ENCODE measurements around the gene PLAAT3. TPM values are rescaled to one million over a fixed set of nuclear protein-coding genes. Genes with fewer than 3 reads are reported as not detected.

Gene PLAAT3
- total RNA-seq, 1 experiment from 2014 or later = 32.6 TPM

DNA sequence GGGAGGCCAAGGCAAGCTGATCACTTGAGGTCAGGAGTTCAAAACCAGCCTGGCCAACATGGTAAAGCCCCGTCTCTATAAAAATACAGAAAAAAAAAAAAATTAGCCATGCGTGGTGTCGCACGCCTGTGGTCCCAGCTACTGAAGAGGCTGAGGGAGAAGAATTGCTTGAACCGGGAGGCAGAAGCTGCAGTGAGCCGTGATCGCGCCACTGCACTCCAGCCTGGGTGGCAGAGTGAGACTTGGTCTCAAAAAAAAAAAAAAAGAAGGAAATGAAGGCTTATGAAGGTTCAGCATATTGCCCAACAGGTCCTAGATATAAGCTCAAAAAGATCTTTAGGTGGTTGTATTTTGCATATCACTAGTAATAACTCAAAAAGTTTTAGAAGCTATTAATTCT is 46.7 kb upstream of the PLAAT3 start:
- H3K27me3 ChIP-seq (ENCODE audit: control insufficient read depth, insufficient read depth, low read length) = no peaks in the 10 kb centered on the region
- CTCF ChIA-PET = interaction anchor here (0.6 kb wide), 1 partner anchor 33 kb away, joined by 4 read pairs; no protein-coding TSS in a partner anchor
- POLR2A ChIA-PET = interaction anchor here (0.6 kb wide), 1 partner anchor 74 kb away, joined by 3 read pairs; no protein-coding TSS in a partner anchor
- H3K9me3 ChIP-seq (ENCODE audit: control insufficient read depth, insufficient read depth, low read depth, low read length) = no peaks in the 10 kb centered on the region
- in situ Hi-C loops (cut with HindIII; ENCODE audit: low pct_unique_long_range_greater_than_20kb, low sequenced_read_pairs) = no loop called here
- no TSS peak for BruUV-seq (replicated peaks)
- intact Hi-C loops (cut with micrococcal nuclease; ENCODE audit: unreplicated experiment) = no loop called here
- peaks cover 6% of the 10 kb centered on the region; the same call in 1 of the 2 replicates for H3K4me1 ChIP-seq (ENCODE audit: control insufficient read depth, insufficient read depth, low read length)
- no peaks in the 10 kb centered on the region; the same call in 1 of the 2 replicates for H3K36me3 ChIP-seq (ENCODE audit: control insufficient read depth, insufficient read depth, low read length)
- no peak for ATAC-seq
- H3K27ac ChIP-seq (ENCODE audit: low read length) = no peak overlapping the region
- no peak for TF ChIP-seq TCF7L2 (IDR thresholded peaks at IDR 0.05; ENCODE audit: low read depth, low read length)
- TF ChIP-seq POLR2AphosphoS5 (IDR thresholded peaks at IDR 0.05; ENCODE audit: low read depth, low read length) = no peak
- H3K4me3 ChIP-seq (ENCODE audit: low read depth in 2 of 2, low read length in 2 of 2) = no peak overlapping the region
- DNase-seq (ENCODE audit: low read depth, low spot score) = no peak

DNA sequence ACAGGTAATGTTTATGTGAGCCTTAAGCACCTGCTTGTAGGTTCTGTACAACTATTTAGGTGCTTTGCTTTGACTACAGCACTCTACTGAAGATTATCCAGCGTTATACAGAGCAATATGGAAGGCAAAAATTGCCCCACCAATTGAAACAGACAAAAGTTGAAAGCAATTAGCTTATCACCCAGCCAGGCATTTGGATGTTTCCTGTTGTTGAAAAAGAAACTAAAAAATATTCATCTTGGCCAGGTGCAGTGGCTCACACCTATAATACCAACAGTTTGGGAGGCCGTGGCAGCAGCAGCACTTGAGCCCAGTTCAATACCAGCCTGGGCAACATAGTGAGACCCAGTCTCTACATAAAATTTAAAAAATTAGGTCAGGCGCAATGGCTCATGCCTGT is 38.4 kb upstream of the PLAAT3 start:
- DNase-seq (ENCODE audit: low read depth, low spot score) = no peak
- H3K4me3 ChIP-seq (ENCODE audit: low read depth in 2 of 2, low read length in 2 of 2) = no peak overlapping the region
- no peak for TF ChIP-seq SIN3A (IDR thresholded peaks at IDR 0.05; ENCODE audit: borderline replicate concordance, insufficient read depth, low read depth, low read length)
- TF ChIP-seq, protein P1, sequence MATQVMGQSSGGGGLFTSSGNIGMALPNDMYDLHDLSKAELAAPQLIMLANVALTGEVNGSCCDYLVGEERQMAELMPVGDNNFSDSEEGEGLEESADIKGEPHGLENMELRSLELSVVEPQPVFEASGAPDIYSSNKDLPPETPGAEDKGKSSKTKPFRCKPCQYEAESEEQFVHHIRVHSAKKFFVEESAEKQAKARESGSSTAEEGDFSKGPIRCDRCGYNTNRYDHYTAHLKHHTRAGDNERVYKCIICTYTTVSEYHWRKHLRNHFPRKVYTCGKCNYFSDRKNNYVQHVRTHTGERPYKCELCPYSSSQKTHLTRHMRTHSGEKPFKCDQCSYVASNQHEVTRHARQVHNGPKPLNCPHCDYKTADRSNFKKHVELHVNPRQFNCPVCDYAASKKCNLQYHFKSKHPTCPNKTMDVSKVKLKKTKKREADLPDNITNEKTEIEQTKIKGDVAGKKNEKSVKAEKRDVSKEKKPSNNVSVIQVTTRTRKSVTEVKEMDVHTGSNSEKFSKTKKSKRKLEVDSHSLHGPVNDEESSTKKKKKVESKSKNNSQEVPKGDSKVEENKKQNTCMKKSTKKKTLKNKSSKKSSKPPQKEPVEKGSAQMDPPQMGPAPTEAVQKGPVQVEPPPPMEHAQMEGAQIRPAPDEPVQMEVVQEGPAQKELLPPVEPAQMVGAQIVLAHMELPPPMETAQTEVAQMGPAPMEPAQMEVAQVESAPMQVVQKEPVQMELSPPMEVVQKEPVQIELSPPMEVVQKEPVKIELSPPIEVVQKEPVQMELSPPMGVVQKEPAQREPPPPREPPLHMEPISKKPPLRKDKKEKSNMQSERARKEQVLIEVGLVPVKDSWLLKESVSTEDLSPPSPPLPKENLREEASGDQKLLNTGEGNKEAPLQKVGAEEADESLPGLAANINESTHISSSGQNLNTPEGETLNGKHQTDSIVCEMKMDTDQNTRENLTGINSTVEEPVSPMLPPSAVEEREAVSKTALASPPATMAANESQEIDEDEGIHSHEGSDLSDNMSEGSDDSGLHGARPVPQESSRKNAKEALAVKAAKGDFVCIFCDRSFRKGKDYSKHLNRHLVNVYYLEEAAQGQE (IDR thresholded peaks at IDR 0.05; ENCODE audit: insufficient read depth in 1 of 2, low read depth in 2 of 2, low read length in 1 of 2) = no peak
- TF ChIP-seq, protein P2, sequence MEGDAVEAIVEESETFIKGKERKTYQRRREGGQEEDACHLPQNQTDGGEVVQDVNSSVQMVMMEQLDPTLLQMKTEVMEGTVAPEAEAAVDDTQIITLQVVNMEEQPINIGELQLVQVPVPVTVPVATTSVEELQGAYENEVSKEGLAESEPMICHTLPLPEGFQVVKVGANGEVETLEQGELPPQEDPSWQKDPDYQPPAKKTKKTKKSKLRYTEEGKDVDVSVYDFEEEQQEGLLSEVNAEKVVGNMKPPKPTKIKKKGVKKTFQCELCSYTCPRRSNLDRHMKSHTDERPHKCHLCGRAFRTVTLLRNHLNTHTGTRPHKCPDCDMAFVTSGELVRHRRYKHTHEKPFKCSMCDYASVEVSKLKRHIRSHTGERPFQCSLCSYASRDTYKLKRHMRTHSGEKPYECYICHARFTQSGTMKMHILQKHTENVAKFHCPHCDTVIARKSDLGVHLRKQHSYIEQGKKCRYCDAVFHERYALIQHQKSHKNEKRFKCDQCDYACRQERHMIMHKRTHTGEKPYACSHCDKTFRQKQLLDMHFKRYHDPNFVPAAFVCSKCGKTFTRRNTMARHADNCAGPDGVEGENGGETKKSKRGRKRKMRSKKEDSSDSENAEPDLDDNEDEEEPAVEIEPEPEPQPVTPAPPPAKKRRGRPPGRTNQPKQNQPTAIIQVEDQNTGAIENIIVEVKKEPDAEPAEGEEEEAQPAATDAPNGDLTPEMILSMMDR (IDR thresholded peaks at IDR 0.05) = no peak
- TF ChIP-seq POLR2AphosphoS5 (IDR thresholded peaks at IDR 0.05; ENCODE audit: low read depth, low read length) = no peak
- no peak for TF ChIP-seq TCF7L2 (IDR thresholded peaks at IDR 0.05; ENCODE audit: low read depth, low read length)
- POLR2A ChIA-PET = no interaction called here
- ATAC-seq = no peak
- CTCF ChIA-PET = no interaction called here
- peaks cover 17% of the 10 kb centered on the region; the same call in 1 of the 2 replicates for H3K36me3 ChIP-seq (ENCODE audit: control insufficient read depth, insufficient read depth, low read length)
- H3K27ac ChIP-seq (ENCODE audit: low read length) = no peak overlapping the region
- H3K9me3 ChIP-seq (ENCODE audit: control insufficient read depth, insufficient read depth, low read depth, low read length) = no peaks in the 10 kb centered on the region
- in situ Hi-C loops (cut with HindIII; ENCODE audit: low pct_unique_long_range_greater_than_20kb, low sequenced_read_pairs) = no loop called here
- intact Hi-C loops (cut with micrococcal nuclease; ENCODE audit: unreplicated experiment) = no loop called here
- no peaks in the 10 kb centered on the region for H3K4me1 ChIP-seq (ENCODE audit: control insufficient read depth, insufficient read depth, low read length)
- no peaks in the 10 kb centered on the region for H3K27me3 ChIP-seq (ENCODE audit: control insufficient read depth, insufficient read depth, low read length)
- no TSS peak for BruUV-seq (replicated peaks)

DNA sequence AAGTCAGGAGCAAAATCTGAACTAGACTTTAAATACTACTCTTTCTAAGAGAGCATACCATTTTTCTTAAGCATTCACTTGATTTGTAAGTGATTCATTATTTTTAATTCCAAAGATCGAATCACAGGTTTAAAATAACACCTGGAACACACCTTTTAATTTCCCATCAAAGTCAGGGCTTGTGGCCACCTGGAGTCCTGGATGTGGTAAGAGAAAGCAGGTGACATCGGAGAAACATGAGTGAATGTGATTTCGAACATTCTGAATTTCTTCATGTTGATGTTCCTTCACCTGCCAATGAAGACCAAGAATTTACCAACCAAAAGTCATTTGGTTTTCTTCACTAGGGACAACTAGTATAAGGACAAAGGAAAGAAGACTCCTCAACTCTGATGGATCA is 29.0 kb upstream of the PLAAT3 start:
- Histone ChIP-seq H3K27me3 (ENCODE audit: control insufficient read depth, insufficient read depth, low read length) (no peaks in the 10 kb centered on the region), H3K9me3 (ENCODE audit: control insufficient read depth, insufficient read depth, low read depth, low read length) (no peaks in the 10 kb centered on the region), H3K4me3 (ENCODE audit: low read depth in 2 of 2, low read length in 2 of 2) (no peak overlapping the region), H3K27ac (ENCODE audit: low read length) (no peak overlapping the region), H3K36me3 (ENCODE audit: control insufficient read depth, insufficient read depth, low read length) (peaks cover 32% of the 10 kb centered on the region), H3K4me1 (ENCODE audit: control insufficient read depth, insufficient read depth, low read length) (no peaks in the 10 kb centered on the region)
- ChIA-PET CTCF (no interaction called here), POLR2A (no interaction called here)
- TF ChIP-seq POLR2AphosphoS5 (IDR thresholded peaks at IDR 0.05; ENCODE audit: low read depth, low read length) (no peak), SIN3A (IDR thresholded peaks at IDR 0.05; ENCODE audit: borderline replicate concordance, insufficient read depth, low read depth, low read length) (no peak), TCF7L2 (IDR thresholded peaks at IDR 0.05; ENCODE audit: low read depth, low read length) (no peak)
- TF ChIP-seq, protein P1 (IDR thresholded peaks at IDR 0.05; ENCODE audit: insufficient read depth in 1 of 2, low read depth in 2 of 2, low read length in 1 of 2) = no peak
- TF ChIP-seq, protein P2 (IDR thresholded peaks at IDR 0.05) = no peak
- BruUV-seq (replicated peaks) = no TSS peak
- in situ Hi-C loops (cut with HindIII; ENCODE audit: low pct_unique_long_range_greater_than_20kb, low sequenced_read_pairs) (no loop called here), intact Hi-C loops (cut with micrococcal nuclease; ENCODE audit: unreplicated experiment) (no loop called here)
- ATAC-seq = no peak
- no peak for DNase-seq (ENCODE audit: low read depth, low spot score)
